ENCODE measurements around the gene PACSIN2.

DNA sequence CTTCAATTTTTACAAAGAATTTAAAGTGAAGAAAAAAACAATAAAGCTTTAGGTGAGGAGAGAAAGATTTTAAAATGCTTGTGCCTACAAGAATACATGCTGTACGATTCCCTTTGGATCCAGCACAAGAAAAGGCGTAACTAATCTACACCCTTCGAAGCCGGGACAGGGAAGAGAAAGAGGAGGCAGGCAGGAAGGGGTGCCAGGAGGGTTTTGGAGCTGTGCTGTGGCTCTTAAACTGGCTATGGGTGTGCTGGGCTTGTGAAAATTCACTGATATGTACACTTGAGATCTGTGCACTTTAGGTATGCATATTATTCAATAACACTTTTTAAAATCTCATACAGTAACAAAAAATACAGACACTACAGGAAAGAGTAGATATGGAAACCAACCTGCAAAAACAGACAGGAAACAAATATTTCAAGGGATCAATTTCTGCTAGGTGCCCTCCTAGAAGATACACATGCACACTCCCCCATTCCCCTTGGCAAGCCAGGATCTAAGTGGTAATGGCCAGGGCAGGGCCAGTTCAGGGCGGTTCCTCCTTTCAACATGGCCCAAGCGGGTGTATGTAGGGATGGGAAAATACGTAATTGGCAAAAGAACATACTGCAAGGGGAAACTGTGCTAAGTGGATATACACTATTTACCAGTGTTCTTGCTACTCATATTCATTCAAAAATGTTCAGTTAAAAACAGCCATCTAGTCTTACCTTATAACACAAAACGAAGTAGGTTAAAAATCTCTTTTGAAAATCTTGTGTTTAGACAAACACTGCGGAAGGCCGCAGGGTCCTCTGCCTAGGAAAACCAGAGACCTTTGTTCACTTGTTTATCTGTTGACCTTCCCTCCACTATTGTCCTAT lies 54.2 kb downstream of the PACSIN2 start:
- no peak for TF ChIP-seq HDGF (IDR thresholded peaks at IDR 0.05; ENCODE audit: borderline replicate concordance)
- no peak for TF ChIP-seq SUZ12 (IDR thresholded peaks at IDR 0.05)
- no peak for TF ChIP-seq SP1 (IDR thresholded peaks at IDR 0.05)
- no peak for TF ChIP-seq BHLHE40 (IDR thresholded peaks at IDR 0.05; ENCODE audit: borderline replicate concordance)
- no peak for TF ChIP-seq CTBP1 (IDR thresholded peaks at IDR 0.05; ENCODE audit: borderline replicate concordance)
- TF ChIP-seq LEF1 (IDR thresholded peaks at IDR 0.05; ENCODE audit: borderline replicate concordance): no peak
- TF ChIP-seq ZNF384 (IDR thresholded peaks at IDR 0.05): no peak
- no peak for TF ChIP-seq ELF4 (IDR thresholded peaks at IDR 0.05)
- TF ChIP-seq FOXM1 (IDR thresholded peaks at IDR 0.05; ENCODE audit: borderline replicate concordance): no peak
- TF ChIP-seq NFRKB (IDR thresholded peaks at IDR 0.05): no peak
- TF ChIP-seq TARDBP (IDR thresholded peaks at IDR 0.05): no peak

Measured in HEK293T (cell line).